Stimulated activated CD8-positive, alpha-beta memory T cell treated with anti-CD3 and anti-CD28 coated beads, Interleukin-7, amount 100 ng/mL, for 24 hours (primary cell): ENCODE results near the gene SORD.
"Not testable (repeated sequence)": the region's sequence is repeated elsewhere in the genome, so short reads cannot be mapped to it uniquely, and the experiment has no call there.

ENCODE experiments used
- DNase-seq: peaks from one replicate; pipeline ENCODE4 v3.0.0-alpha.2; 2020; ENCODE audit warnings: low read depth

Gene SORD

DNA sequence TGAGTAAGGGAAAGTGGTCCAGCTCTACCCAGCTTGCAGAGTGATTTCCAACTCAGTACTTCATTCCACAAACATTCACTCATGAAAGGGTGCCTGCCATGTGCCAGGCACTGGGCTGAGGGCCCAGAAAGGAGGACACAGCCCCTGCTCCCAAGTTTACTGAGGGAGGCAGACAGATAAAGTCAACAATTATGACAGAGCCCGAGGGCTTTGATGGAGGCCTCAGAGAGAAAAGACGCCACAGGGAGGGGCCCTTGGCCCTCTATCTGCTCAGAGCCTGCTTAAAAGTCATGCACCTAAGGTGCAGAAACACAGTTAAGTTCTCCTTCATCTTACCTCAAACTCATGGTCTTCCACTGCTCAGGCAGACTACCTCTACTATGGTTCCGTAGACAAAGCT lies 1.7 kb downstream of the SORD start:
- DNase-seq, result not testable (repeated sequence)

DNA sequence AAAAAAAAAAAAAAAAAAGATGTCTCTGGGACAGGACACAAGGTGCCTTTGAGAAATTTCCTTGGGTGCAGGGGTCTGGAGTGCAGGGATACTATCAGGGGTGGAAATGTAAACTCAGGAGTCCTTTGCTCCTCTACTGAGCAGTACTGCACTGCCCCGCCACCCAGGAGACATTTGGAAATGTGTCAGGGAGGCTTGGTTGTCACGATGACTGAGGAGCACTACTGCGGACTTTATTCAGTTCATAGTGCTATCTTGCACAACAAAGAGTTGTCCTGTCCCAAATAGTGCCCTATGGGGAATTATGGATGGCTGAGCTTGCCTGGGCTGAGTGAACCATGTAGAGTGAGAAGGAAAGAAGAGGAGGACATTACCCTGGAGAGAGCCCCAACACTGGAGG lies 2.6 kb downstream of the SORD start:
- DNase-seq, result not testable (repeated sequence)

DNA sequence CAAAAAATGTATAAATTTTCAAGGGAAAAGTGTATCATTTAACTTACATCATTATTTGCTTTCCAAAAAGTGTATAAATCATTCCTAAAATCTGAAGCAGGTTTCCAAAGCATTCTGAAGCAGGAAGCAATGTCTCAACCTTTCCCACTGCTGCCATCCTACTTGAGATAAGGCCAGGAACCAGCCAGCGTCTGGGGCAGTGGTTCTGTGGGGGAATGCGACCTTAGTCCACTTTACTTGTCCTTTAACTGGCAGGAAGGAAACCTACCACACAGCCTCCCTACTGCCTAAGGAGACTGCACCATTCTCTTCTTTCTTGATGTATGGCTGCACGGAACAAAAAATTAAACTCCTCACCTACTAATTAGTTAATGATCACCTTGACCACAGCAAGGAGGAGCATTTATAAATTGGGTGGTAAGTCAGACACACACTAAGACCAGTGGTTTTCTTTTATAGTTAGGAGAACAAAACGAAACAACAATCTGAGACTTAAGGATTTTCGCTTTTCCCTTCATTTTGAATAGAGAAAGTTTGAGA lies 3.7 kb downstream of the SORD start:
- DNase-seq, result no peak

DNA sequence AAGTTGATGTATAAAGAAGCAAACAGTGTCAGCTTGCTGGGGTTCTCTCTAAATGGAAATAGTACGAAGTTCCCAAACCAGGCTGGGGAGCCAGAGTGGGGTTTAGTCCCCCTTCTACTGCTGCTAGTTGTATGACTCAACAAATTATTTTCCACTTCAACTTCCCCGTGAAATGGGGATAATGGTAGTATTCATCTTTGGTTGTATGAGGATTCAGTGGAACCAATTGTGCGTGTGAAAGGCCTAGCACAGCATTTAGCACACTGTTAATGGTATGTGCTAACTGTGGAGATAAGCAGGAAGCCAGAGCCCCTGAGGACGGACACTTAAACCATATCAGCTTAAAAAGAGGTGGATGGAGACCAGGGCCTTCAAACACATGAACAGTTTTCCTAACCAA lies 4.2 kb downstream of the SORD start:
- no peak for DNase-seq

DNA sequence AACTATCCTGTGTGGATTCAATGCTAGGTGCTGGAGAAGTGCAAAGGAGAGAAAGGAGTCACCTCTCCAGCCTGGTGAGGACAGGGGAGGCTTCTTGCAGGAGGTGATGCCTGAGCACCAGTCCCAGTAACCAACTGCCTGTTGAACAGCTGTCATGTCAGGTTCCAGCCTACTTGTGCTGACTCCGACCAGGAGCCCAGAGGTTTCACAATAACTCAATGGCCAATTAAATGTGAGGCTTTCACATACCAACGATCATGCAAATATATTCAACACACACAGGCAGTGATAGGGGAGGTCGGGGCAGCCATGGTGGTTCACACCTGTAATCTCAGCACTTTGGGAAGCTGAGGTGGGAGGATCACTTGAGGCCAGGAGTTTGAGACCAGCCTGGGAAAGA lies 7.7 kb downstream of the SORD start:
- DNase-seq, result no peak

DNA sequence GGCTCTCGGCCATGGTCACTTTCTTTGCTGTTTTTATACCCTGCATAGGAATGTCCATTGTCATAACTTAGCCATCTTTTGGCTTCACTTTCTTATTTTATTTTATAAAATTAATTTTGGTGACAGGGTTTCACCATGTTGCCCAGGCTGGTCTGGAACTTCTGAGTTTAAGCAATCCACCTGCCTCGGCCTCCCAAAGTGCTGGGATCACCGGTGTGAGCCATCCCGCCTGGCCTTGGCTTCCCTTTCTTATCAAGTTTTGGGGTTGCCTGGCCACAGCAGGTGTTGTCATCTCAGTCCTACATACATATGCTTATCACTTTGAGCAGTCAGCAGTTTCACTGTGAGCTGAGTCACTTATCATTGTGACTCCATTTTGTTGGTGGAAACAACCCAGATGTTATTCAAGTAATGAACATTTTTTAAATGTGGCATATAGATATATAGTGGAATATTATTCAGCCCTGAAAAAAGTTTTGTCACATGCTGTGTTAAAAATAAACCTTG lies 8.6 kb downstream of the SORD start:
- DNase-seq, result not testable (repeated sequence)

DNA sequence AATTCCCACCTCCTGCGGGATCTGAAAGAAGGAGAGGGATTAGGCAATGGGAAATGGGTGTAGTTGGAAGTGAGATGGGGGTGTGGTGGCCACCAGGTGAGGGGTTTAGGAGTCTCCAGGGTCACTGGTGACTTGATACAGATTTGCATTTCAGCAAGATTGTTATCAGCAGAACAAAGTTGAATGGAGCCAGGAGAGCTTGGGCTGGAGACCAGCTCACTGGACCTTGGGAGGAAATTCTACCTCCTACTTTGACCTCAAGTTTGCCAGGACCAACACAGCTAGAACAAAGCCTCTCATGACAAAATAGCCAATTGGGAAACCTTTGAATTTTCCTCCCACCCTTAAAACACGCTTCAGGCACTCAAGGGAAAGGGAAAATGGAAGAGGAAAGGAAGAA lies 9.5 kb downstream of the SORD start:
- not testable (repeated sequence) for DNase-seq

DNA sequence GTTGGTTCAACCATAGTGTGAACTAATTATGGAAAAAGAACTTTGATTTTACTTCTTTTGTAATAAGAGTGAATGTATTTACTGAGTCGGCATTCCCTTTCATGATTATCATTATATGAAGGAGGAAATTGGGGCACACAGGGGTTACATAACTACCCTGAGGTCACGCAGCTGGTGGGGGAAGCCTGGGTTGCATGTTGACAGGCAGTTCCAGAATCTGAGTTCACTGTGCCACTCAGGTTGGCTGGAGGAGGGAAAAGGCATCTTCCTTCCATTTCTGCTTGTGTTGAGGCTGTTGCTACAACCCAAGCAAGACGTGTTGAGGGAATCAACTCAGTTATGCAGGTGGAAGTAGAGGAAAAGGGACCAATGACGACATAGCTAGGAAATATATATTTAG lies 11.1 kb downstream of the SORD start:
- not testable (repeated sequence) for DNase-seq

DNA sequence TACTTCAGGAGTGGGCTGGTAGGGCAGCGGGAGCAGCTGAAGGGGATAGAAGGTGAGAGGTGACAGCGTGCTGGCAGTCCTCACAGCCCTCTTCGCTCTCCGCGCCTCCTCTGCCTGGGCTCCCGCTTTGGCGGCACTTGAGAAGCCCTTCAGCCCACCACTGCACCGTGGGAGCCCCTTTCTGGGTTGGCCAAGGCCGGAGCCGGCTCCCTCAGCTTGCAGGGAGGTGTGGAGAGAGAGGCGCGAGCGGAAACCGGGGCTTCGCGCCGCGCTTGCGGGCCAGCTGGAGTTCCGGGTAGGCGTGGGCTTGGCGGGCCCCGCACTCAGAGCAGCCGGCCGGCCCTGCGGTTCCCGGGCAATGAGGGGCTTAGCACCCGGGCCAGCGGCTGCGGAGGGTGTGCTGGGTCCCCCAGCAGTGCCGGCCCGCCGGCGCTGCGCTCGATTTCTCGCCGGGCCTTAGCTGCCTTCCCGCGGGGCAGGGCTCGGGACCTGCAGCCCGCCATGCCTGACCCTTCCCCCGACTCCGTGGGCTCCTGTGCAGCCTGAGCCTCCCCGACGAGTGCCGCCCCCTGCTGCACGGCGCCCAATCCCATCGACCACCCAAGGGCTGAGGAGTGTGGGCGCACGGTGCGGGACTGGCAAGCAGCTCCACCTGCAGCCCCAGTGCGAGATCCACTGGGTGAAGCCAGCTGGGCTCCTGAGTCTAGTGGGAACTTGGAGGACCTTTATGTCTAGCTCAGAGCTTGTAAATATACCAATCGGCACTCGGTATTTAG lies 11.8 kb downstream of the SORD start:
- not testable (repeated sequence) for DNase-seq

DNA sequence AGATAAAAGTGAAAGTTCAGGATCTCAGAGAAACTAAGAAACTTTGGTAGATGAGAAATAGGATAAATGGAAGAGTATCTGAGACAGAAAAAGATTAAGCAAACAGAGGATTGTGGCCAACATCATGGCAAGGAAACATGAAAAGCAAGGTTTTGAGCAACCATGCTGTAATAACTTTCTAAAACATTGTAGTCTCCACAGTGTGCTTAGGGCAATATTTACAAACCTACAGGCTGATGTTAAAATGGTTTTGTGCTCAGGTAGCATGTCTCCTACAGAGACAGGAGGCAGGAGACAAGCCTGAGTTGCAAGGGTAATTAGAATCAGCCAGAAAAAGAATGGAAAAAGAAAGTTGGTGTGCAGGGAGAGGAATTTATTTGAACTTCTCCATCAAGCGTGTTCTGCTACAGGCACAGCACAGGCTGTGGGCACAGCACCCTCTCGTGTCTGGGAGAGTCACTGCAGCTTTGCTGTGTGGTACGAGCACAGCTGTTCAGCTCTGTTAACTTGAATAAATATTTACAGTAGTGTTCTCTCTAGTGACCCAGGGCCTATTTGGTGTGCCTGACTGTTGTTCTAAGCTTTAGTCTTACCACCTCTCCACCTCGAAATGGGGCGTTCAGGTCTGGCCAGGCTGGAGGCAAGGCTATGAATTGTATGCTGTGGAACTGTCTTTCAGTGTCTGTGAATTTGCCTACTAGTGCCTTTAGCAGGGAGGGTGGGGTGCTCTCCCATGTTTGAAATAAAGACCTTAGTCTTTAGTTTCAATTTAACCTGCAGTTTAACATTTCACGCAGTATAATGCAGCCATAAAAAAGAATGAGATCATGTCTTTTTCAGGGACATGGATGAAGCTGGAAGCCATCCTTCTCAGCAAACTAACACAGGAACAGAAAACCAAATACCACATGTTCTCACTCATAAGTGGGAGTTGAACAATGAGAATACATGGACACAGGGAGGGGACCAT lies 14.1 kb downstream of the SORD start:
- DNase-seq, result peak; percentile 37

DNA sequence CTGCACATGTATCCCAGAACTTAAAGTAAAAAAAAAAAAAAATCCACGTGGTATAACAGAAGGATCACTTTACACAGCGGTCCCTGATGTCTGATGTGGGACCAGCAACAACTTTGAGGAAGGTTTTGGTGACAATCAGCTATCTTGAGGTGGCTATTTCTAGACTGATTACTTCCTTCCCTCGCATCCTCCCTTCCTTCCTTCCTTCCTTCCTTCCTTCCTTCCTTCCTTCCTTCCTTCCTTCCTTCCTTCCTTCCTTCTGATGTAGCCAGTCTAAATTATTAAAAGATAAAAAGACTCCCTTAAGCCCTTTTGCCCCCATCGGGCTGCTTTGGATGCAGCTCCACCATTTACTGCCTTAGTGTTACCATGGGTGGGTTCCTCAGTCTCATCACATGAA lies 14.9 kb downstream of the SORD start:
- DNase-seq, result no peak

DNA sequence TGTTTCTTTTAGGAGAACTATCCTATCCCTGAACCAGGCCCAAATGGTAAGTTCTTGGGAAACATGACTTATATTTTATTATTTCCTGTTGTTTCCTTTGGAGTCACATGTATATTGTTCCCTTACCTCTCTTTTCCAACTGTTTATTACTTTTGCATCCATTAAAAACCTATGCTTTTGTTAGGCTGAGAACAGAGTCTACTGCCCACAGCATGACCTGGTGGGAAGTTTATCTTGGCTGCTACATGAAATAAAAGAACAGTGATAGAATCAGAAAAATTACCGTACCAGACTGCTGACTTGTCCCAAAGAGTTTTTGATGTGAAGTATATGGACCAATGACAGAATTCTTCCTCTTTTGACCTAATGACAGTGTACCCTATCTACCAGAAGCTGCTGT lies 17.4 kb downstream of the SORD start:
- DNase-seq, result not testable (repeated sequence)

DNA sequence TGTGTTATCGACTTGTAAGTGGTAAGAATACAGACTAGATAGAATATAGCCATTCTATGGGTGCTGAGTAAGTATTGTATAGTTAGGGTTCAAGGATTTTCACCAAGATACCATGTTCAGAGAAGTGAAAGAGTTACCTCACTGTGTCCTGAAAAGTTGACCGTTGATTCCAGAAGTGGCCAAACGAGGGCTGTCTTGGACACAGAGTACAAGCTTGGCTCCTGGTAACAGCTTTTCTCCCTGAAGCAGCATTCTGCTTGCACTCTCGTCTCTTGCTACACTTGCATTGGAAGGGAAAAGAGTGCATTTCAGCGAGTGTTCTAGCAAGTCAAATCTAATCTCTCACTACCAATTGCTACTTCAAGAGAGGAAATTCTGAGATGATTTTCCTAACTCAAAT lies 18.5 kb downstream of the SORD start:
- not testable (repeated sequence) for DNase-seq

DNA sequence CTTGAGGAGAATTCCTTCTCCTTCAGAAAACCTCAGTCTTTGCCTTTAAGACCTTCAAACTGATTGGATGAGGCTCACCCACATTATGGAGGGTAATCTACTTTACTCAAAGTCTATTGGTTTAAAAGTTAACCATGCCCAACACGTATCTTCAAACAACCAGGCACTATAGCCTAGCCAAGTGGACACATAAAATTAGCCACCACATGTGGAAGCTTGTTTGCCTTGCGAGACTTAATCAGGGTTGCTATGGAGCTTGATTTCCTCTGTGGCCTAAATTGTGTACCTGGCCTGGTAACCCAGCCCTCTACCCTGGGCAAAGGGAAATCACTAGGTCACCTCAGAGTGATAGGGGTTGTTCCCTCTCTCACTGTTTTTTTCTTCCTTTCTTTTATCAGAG lies 19.9 kb downstream of the SORD start:
- DNase-seq, result not testable (repeated sequence)

DNA sequence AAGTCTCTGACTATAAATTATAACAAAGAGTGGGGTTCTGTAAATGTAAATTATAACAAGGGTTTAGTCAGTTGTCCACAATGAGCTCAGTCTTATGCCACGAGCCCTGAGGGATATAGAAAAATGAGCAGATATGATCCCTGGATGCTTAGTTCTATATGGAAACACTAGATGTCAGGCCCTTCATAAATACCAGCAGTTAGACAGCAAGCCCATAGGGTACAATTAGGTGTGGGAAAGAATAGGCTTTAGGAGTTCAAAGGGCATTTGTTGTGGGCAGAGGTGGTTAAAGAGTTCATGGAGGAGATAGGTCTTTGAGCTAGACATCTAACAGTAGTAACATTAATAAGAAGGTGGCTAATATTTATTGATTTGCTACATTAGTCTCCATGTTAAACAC lies 21.3 kb downstream of the SORD start:
- DNase-seq, result not testable (repeated sequence)

DNA sequence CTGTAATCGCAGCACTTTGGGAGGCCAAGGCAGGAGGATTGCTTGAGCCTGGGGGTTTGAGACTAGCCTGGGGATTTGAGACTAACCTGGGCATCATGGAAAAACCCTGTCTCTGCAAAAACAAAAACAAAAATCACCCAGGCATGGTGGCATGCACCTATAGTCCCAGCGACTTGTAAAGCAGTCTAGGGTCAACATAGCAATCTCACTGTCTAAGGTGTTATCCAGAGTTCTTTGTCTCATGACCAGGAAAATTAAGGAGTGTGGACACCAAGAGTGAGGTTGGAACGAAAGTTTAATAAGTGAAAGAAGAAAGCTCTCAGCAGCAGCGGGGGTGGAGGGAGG lies 25.4 kb downstream of the SORD start:
- not testable (repeated sequence) for DNase-seq

DNA sequence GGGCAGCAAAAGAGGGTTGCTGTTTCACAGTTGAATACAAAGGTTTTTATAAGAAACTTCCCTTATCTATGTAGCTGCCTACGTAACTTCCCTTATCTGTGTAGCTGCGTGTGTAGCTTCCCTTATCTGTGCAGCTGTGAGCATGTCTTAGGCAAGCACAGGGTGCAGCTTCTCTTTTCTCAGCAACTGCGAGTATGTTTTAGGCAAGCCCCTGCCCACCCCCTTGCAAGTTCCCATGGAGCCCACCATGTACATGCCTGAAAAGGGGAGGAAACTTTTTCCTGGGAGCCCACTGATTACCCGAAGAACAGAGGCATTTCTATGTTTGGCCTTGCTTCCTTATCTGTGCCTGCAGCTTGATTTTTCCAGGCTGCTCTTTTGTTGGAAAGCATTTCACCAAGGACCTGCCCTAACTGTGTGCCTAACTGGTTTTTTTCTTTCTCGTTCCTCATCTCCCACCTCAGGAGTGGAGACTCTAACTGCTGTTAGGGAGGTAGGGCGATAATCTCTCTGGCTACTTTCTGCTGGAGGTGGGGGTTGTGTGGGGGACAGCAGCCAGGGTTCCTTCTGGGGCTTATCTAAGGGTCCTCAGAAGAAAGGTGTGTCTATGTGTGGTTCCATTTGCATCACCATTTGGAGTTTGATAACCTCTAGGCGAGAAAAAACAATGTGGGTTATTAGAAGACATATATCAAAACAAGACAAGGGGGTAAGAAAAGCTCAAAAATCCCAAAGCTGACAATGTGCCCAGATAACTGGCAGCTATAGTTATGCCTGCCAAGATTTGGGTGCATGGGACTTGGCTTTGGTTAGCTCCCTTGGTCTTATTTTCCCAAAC lies 26.0 kb downstream of the SORD start:
- DNase-seq, result no peak

DNA sequence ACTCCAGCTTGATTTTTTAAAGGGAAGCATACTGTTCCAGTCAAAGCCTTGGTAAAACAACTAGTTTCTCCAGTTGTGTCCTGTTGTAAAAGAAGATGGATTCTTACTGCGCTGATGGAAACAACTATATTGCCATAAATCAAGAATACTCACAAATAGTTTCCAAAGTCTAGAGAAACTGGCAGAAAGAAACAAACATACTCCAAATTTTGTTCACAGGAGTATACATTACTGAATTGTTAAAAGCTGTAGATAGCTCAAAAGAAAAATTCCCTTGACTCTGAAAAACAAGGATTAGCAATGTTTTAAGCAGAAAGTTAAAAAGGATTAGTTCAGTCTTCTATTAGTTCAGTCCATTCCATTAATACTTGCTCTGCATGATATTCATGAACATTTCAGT lies 27.6 kb downstream of the SORD start:
- DNase-seq, result no peak

DNA sequence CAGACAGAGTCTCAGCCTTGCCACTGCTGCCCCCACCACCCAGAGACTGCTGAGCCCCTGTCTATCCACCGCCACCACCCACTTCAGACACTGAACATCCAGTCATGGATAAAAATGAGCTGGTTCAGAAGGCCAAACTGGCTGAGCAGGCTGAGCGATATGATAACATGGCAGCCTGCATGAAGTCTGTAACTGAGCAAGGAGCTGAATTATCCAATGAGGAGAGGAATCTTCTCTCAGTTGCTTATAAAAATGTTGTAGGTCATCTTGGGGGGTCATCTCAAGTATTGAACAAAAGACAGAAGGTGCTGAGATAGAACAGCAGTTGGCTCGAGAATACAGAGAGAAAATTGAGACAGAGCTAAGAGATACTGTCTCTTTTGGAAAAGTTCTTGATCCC lies 29.7 kb downstream of the SORD start:
- DNase-seq, result not testable (repeated sequence)

DNA sequence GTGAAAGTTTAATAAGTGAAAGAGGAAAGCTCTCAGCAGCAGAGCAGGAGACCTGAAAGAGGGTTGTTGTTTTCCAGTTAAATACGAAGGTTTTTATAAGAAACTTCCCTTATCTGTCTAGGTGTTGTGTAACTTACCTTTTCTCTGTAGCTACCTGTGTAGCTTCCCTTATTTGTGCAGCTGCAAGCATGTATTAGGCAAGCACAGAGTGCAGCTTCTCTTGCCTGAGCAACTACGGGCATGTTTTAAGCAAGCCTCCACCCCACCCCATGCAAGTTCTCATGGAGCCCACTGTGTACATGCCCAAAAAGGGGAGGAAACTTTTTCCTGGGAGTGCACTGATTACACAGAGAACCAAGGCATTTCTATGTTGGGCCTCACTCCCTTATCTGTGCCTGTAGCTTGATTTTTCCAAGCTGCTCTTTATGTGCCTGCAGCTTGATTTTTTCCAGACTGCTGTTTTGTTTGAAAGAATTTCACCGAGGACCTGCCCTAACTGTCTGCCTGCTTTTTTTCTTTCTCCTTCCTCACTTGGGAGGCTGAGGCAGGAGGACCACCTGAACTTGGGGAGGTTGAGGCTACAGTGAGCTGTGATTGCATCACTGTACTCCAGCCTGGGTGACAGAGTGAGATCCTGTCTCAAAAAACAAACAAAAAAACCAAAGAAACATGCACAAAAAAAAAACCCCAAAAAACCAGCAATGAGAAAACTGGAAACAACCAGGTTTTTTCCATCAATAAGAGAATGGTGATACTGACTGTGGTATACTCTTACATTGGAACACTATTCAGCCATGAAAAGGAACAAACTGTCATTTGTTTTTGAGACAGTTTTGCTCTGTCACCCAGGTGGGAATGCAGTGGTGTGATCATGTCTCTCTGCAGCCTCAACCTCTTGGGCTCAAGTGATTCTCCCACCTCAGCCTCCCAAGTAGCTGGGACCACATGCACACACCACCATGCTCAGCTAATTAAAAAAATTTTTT lies 36.0 kb downstream of the SORD start:
- DNase-seq, result not testable (repeated sequence)
